GM12873 (cell line): ENCODE measurements around the gene TBX18.

Experiments used
- TF ChIP-seq, protein P1 (sequence below): IDR thresholded peaks from 2 replicates; pipeline ENCODE4 v1.5.1; 2012; ENCODE audit warnings: low read depth, mild to moderate bottlenecking, moderate library complexity, low read length, control low read depth; ENCODE audit not compliant: insufficient read depth; ENCODE audit errors: missing control alignments

Gene TBX18

DNA sequence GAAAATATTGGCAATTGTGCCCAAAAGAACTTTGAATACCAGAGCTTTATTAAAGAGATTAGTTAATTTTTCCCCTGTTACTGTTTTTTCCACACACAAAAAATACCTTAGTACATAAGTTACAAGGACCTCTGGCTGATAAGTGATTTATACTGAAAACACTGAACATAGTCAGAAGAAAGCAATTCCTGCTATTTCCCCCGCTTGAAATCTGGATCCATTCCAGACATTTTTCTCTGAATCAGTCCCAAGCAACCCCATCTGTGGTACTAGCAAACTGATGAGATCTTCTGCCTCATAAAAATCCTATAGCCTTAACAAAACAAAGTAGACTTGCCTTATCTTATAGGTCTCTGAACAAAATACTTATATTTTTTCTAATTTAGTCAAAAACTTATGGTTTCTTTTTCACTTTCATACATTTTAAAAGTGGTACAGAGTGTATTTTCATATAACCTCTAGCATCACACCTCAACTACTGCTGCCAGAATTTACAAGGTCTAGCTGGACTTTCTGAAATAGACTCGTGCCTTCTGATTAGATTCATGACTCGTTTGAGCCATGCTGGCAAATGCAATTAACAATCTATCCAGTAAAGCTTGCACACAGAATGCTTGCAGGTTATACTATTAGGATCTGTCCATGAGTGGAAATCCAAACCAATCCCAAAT, 111.9 kb downstream of the TBX18 start:
- TF ChIP-seq, protein P1, sequence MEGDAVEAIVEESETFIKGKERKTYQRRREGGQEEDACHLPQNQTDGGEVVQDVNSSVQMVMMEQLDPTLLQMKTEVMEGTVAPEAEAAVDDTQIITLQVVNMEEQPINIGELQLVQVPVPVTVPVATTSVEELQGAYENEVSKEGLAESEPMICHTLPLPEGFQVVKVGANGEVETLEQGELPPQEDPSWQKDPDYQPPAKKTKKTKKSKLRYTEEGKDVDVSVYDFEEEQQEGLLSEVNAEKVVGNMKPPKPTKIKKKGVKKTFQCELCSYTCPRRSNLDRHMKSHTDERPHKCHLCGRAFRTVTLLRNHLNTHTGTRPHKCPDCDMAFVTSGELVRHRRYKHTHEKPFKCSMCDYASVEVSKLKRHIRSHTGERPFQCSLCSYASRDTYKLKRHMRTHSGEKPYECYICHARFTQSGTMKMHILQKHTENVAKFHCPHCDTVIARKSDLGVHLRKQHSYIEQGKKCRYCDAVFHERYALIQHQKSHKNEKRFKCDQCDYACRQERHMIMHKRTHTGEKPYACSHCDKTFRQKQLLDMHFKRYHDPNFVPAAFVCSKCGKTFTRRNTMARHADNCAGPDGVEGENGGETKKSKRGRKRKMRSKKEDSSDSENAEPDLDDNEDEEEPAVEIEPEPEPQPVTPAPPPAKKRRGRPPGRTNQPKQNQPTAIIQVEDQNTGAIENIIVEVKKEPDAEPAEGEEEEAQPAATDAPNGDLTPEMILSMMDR, result no peak

- TF ChIP-seq, protein P1, result no peak
Measured at GRCh38 chr6:84651583-84651982, 112.8 kb downstream of the TBX18 start.

DNA sequence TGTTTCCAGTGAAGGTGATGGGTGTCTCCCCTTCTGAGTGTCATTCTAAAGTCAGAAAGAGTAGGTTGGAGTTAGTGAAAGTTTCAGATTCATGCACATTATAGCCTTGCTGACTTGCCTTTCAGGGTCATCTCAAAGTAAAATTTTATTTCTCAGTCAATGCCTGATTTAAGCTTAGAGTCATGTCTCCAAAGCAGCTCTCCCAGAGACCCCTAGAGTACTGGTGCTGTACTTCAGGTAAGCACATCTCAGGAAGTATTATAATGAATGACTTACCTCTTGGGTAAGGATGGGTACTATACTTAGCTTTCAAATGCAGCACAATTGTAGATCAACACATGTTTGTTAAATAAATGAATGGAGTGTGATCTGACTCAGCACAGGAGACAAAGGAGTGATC, 116.0 kb downstream of the TBX18 start:
- TF ChIP-seq, protein P1, result no peak

DNA sequence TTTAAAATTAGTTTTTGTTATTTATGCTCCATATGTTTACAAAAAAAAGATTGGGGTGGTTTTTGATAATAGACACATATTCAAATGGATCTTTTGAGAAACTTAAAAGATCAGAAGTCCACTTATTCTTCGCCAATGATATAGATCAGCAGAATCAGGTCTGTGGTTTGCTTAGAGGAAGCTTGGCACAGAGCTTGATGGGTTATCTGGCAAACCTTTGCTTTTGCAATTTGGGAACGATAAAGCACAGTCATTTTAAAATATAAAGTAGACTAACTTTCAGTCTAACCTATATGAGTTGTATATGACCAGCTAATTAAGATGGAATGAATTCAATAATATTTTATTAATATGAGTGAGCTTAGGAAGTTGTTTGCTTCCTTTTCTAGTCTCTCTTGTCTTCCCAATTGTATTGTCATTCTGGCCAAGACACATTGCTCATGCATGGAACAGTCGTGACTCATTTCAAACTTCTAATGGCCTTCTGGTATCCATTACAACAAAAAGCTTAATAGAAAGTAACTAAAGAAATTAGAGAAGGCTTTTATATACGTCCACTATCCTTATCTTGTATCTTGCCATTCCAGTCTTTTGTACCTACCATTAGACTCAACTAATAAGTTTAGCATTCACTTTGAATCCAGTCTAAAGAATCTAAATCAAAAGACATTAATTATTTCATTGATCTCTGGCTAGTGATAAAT, 118.7 kb downstream of the TBX18 start:
- TF ChIP-seq, protein P1, result no peak

DNA sequence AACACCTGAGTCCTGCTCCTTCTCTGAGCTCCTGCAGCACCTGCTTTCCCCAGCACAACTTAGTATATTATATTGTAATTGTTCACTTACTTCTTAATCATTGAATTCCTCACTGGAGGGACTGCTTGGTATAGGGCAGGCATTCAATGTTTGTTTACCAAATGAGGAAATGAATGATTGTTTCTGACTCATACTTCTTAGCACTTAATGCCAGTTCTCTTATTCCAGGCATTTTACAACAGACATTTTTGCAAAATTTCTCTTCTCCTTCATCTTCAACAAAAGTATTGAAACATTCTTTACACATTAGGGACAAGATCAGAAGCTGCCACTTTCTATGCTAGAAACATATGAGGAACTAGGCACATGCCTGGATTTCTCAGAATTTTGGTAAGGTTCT, 119.4 kb downstream of the TBX18 start:
- TF ChIP-seq, protein P1, result no peak

DNA sequence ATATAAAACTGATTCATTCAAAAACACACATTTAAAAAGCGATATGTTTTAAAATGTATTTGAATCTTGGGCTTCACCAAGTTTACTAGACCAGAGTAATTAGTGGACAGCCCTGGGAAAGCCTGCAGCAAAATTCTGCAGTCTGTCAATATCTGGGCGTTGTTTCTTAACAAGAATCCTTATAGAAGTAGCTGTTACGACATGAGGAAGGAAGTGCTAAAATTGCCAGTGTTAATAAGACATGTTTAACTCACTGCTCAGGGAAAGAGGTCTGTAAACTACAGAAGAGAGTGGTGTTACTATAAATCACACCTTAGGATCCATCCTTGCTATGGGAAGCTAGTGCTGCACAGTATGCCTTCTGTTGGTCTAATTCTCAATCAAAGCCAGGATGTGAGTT, 120.6 kb downstream of the TBX18 start:
- TF ChIP-seq, protein P1, result no peak

DNA sequence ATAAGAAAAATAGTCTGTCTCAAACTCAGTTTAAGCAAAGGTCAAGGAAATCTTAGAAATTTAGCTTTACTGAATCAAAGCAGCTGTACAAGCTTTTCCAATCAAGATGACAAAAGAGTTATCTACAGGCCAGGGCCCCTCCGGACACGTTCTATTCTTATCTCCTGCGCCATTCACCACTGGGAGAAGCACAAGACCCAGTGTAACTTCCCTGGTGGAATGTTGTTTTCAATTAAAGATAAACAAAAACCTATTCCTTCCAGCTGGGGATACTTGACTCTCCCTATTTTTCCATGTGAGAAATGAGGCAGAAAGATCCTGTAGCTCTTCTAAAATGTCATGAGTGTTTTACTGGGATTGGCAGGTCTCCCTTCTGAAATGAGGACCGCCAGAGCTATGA, 123.3 kb downstream of the TBX18 start:
- TF ChIP-seq, protein P1, result no peak
